Esophagus muscularis mucosa (tissue), 4 donors: ENCODE results near the gene EMP3. TPM values are rescaled to one million over a fixed set of nuclear protein-coding genes. Genes with fewer than 3 reads are reported as not detected.

Experiments used
- DNase-seq: peaks from one replicate; pipeline ENCODE4 v3.0.0-alpha.2; 2017; ENCODE audit errors: extremely low spot score
- H3K27ac ChIP-seq, 4 donors: fragments of 200-600 bp; sonication (generic); replicated peaks in 1 of 4; 1 replicate in 3 of 4; 2 replicates in 1 of 4; pipeline ENCODE4 v1.5.1; 2016 to 2019; ENCODE audit warnings: mild to moderate bottlenecking in 1 of 4
- H3K27me3 ChIP-seq, 4 donors: fragments of 200-600 bp; sonication (generic); one replicate each; pipeline versions ENCODE4 v1.5.1 to v1.6.0; 2016 to 2019
- H3K36me3 ChIP-seq, 4 donors: fragments of 200-600 bp; sonication (generic); one replicate each; pipeline ENCODE4 v1.5.1; 2016 to 2019
- H3K4me1 ChIP-seq, 4 donors: fragments of 200-600 bp; sonication (generic); one replicate each; pipeline ENCODE4 v1.5.1; 2016 to 2019
- H3K4me3 ChIP-seq, 4 donors: fragments of 200-600 bp; sonication (generic); 1 replicate in 2 of 4; 2 replicates in 2 of 4; pipeline ENCODE4 v1.5.1; 2016 to 2019; ENCODE audit warnings: mild to moderate bottlenecking in 4 of 4, moderate library complexity in 1 of 4
- H3K9me3 ChIP-seq, 4 donors: fragments of 200-600 bp; sonication (generic); 1 replicate in 3 of 4; 2 replicates in 1 of 4; pipeline ENCODE4 v1.5.1; 2016 to 2019
- EP300 ChIP-seq: sonication (generic); formaldehyde crosslinking; IDR thresholded peaks from one replicate; pipeline ENCODE4 v1.6.1; 2017; ENCODE audit warnings: antibody characterized with exemption
- POLR2A ChIP-seq: fragments of 450-650 bp; IDR thresholded peaks from one replicate; pipeline ENCODE4 v1.6.1; 2017; ENCODE audit warnings: antibody characterized with exemption, moderate library complexity, mild to moderate bottlenecking, low read depth
- POLR2AphosphoS5 ChIP-seq, 2 donors: sonication (generic); formaldehyde crosslinking; IDR thresholded peaks; one replicate each; pipeline ENCODE4 v1.6.1; 2017; ENCODE audit warnings: antibody characterized with exemption in 2 of 2
- WGBS: methylation state at CpG from one replicate; pipeline ENCODE4 v1.1.5; 2018; 5-methylcytosine and 5-hydroxymethylcytosine counted together
- intact Hi-C: fragments of 100-400 bp; cut with DNase I; formaldehyde crosslinking; loops from one replicate; pipeline ENCODE4 v1.15.1; 2023
- total RNA-seq, 4 donors: library from RNA; depleted of rRNA; stranded (reverse); fragments of >200 nt; gene quantifications; one replicate each; pipeline versions ENCODE4 v1.1.0 to v1.2.1, GENCODE V29; 2016
- TF ChIP-seq, protein P1 (sequence below), 3 experiments: fragments of 200-600 bp in 2 of 3; fragments of 450-650 bp in 1 of 3; sonication (generic) in 2 of 3; IDR thresholded peaks; one replicate each; pipeline ENCODE4 v1.5.1; 2017 to 2019; ENCODE audit warnings: antibody characterized with exemption in 3 of 3, mild to moderate bottlenecking in 2 of 3, moderate library complexity in 1 of 3

The EMP3 gene
- total RNA-seq, 4 donors from 2014 or later: 54.8 to 115 (median 59.6) TPM

DNA sequence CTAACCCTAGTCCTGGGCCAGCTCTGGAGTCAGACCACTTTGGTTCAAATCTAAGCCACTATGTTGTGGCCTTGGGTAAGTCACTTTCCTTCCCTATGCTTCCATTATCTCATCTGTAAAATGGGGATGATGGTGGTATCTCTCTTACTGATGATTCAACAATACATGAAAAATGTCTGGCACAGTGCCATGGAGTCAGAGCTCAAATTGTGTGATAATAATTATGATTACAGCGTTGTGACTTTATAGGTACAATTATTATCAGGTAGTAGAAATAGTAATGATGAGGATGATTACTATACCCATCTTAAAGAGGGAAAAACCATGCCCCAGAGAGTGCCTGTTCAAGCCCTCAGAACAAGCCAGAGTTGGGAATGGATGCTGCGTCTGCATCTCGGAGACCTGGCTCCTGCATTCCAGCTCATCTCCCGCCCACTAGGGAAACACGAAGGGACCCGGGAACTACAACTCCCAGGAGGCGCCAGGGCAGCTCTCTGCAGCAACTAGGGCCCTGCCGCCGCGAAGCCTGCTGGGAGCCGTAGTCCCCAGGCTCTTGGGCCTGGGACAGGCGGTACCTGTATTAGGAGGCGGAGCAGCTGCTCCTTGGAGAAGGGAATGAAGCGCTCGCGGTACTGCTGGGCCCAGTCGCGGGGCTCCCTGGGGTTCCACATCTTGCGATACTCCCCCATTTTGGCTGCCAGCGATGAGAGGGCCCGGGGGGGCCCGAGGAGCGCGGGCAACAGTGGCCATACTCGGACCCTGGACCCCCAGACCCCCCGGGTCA lies 37.6 kb downstream of the EMP3 start:
- H3K36me3 ChIP-seq: peaks cover 0 to 16% (median 10%) of the 10 kb centered on the region in 4 donors
- H3K27ac ChIP-seq: peak overlapping the region; percentile 92 to 97 (median 94)
- H3K27me3 ChIP-seq: no peaks in the 10 kb centered on the region
- 4% methylated on average over 20 of the region's 26 CpGs for WGBS
- DNase-seq: peak; percentile 96
- intact Hi-C loops: no loop called here
- peaks cover 4 to 20% (median 16%) of the 10 kb centered on the region in 4 donors for H3K4me1 ChIP-seq
- TF ChIP-seq, protein P1, sequence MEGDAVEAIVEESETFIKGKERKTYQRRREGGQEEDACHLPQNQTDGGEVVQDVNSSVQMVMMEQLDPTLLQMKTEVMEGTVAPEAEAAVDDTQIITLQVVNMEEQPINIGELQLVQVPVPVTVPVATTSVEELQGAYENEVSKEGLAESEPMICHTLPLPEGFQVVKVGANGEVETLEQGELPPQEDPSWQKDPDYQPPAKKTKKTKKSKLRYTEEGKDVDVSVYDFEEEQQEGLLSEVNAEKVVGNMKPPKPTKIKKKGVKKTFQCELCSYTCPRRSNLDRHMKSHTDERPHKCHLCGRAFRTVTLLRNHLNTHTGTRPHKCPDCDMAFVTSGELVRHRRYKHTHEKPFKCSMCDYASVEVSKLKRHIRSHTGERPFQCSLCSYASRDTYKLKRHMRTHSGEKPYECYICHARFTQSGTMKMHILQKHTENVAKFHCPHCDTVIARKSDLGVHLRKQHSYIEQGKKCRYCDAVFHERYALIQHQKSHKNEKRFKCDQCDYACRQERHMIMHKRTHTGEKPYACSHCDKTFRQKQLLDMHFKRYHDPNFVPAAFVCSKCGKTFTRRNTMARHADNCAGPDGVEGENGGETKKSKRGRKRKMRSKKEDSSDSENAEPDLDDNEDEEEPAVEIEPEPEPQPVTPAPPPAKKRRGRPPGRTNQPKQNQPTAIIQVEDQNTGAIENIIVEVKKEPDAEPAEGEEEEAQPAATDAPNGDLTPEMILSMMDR (IDR thresholded peaks at IDR 0.05): peak in 1 of 3 experiments; percentile 27
- no peak for TF ChIP-seq EP300
- peak; percentile 0 to 85 for TF ChIP-seq POLR2AphosphoS5 (IDR thresholded peaks at IDR 0.05)
- peak overlapping the region; percentile 63 to 74 (median 64) for H3K4me3 ChIP-seq
- no peaks in the 10 kb centered on the region for H3K9me3 ChIP-seq

DNA sequence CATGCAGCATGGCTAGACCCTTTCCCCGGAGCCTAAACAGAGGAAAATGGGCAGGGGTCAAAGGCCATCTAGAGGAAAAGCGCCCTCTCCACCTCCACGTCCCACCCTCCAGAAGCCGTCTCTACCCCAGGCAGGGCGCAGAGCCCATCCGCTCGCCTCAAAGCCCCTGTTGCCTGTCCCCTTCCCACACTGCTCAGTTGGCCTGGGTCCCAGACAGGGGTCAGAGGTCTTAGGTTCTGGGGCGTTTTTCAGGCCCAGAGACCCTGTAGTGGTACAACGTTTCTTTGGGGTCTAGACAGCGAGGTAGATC lies 38.1 kb downstream of the EMP3 start:
- peaks cover 0 to 14% (median 9%) of the 10 kb centered on the region in 4 donors for H3K36me3 ChIP-seq
- no peaks in the 10 kb centered on the region for H3K27me3 ChIP-seq
- H3K27ac ChIP-seq: peak overlapping the region; percentile 92 to 97 (median 94)
- no peak for DNase-seq
- peaks cover 4 to 20% (median 16%) of the 10 kb centered on the region in 4 donors for H3K4me1 ChIP-seq
- no peak for TF ChIP-seq POLR2A
- TF ChIP-seq, protein P1 (IDR thresholded peaks at IDR 0.05): no peak
- TF ChIP-seq EP300: no peak
- TF ChIP-seq POLR2AphosphoS5 (IDR thresholded peaks at IDR 0.05): no peak
- WGBS: 0% methylated on average over 5 of the region's 10 CpGs
- intact Hi-C loops: no loop called here
- H3K9me3 ChIP-seq: no peaks in the 10 kb centered on the region
- H3K4me3 ChIP-seq: peak overlapping the region; percentile 63 to 74 (median 64)

DNA sequence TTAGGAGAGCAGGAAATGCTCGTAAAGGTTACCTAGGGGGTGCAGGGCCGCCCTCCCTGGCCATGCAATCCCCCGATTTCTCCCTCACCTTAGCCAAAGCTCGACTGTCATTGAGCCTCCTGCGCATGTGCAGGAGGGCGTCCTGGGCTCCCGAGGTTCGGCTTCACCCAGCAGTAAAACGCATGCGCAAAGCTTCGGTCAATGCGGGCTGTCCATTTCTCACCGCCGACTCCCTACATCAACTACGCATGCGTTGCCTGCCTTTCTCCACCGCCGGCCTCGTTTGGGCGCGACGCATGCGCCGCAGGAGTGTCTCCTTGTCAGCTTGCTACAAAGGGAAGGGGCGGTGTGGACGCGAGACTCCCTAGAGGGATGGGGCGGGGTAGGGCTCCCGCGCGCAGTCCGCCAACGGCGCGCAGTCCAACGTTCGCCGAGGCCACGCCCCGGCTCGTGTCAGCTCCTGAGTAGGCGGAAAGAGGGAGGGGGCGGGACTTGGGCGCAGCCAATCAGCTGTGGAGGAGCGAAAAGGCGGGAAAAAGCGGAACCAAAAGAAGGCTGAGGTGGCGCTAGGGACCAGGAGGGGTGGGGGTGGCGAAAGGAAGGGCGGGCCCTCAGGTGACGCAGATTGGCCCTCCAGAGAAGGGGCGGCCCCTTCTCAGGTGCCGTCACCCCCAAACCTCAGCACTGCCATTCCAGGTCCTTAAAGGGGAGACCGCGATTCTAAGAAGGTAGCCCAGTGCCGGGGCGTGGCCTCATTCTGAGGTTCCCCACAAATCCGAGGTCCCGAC lies 38.7 kb downstream of the EMP3 start, which contains the start of the genes SYNGR4 and TMEM143:
SYNGR4 (plus strand) TSS at position 558 of the 788 bp plus-strand sequence. CDS start 1,476 bp downstream, outside the sequence.
TMEM143 (minus strand) TSS at position 131 of the 788 bp plus-strand sequence; CDS start at position 111, 20 bp downstream.
- peaks cover 4 to 20% (median 16%) of the 10 kb centered on the region in 4 donors for H3K4me1 ChIP-seq
- WGBS: 0% methylated on average over 35 of the region's 59 CpGs
- H3K27me3 ChIP-seq: no peaks in the 10 kb centered on the region
- intact Hi-C loops: no loop called here
- H3K4me3 ChIP-seq: peak within 1 kb of the TSS; percentile 63 to 74 (median 64)
- peak within 1 kb of the TSS; percentile 92 to 97 (median 94) for H3K27ac ChIP-seq
- peaks cover 0 to 13% (median 4%) of the 10 kb centered on the region in 4 donors for H3K36me3 ChIP-seq
- no peak for TF ChIP-seq EP300
- TF ChIP-seq POLR2A: peak; percentile 36
- TF ChIP-seq, protein P1 (IDR thresholded peaks at IDR 0.05): peak in 1 of 3 experiments; percentile 44
- peak; percentile 89 to 98 for TF ChIP-seq POLR2AphosphoS5 (IDR thresholded peaks at IDR 0.05)
- no peaks in the 10 kb centered on the region for H3K9me3 ChIP-seq
- DNase-seq: peak; percentile 100

DNA sequence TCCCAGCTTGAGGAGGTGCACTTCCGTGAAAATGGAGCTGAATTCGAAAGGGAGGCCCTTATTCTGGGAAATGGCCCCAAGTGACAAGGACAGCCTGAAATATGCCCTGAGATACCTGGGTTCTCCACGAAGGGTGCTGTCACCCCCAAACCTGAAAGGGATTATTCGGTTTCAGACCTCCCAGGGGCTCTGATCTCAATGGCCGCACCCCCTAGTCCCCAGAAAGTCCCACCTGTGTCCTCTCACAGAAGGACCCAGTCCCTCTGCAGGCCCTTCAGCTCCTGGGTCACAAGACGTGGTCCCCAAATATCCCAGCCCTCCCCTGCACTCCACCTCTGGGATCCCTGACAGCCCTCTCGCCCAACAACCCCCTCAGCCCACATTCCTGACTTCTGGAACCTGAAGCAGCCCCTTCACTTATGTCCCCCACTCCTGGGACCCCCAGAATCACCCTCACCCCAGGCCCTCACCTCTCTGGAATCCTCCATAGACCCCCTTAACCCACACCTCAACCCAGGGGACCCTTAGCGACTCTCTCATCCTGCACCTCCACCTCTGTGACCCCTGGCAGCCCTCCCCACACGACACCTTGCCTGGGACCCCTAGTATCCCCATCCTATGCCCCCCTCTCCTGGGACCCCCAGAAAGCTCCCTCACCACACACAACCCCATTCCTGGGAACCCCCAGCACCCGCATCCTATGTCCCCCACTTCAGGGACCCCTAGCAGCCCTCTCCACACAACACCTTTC lies 39.4 kb downstream of the EMP3 start:
- no peak for DNase-seq
- no peak for TF ChIP-seq POLR2A
- TF ChIP-seq EP300: no peak
- TF ChIP-seq, protein P1 (IDR thresholded peaks at IDR 0.05): no peak
- TF ChIP-seq POLR2AphosphoS5 (IDR thresholded peaks at IDR 0.05): no peak
- peak overlapping the region; percentile 92 to 97 (median 94) for H3K27ac ChIP-seq
- intact Hi-C loops: no loop called here
- 81% methylated on average over 7 of the region's 10 CpGs for WGBS
- peaks cover 4 to 20% (median 16%) of the 10 kb centered on the region in 4 donors for H3K4me1 ChIP-seq
- peaks cover 0 to 12% (median 2%) of the 10 kb centered on the region in 4 donors for H3K36me3 ChIP-seq
- H3K27me3 ChIP-seq: no peaks in the 10 kb centered on the region
- no peaks in the 10 kb centered on the region for H3K9me3 ChIP-seq
- H3K4me3 ChIP-seq: peak overlapping the region; percentile 63 to 74 (median 64)
